NB4 (cell line): ENCODE results near the gene CPNE2.

Source experiments
- TF ChIP-seq, protein P1 (sequence below): IDR thresholded peaks from 2 replicates; pipeline ENCODE4 v1.6.1; 2011; ENCODE audit warnings: low read depth, low read length
- TF ChIP-seq, protein P2 (sequence below): IDR thresholded peaks from one replicate; pipeline ENCODE4 v1.5.1; 2012; ENCODE audit warnings: low read depth, low read length

DNA sequence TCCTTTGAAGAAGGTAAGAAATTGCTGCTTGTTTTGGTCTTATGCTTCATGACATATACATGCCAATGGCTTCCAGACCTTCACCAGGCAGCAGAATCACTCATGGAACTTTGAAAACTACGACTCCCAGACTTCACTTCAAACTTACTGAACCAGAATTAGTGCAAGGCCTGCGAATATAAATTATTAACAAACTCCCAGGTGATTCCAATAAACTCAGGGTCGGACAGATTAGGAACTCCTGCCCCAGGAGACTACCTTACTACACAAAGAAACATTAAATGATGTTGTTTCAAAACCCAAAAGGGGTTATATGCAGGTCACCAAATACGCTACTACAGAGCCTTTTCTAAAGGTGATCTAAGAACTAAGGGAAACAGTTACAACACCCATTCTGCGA is 73.1 kb downstream of the CPNE2 start:
- TF ChIP-seq, protein P1, sequence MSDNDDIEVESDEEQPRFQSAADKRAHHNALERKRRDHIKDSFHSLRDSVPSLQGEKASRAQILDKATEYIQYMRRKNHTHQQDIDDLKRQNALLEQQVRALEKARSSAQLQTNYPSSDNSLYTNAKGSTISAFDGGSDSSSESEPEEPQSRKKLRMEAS: no peak
- TF ChIP-seq, protein P2, sequence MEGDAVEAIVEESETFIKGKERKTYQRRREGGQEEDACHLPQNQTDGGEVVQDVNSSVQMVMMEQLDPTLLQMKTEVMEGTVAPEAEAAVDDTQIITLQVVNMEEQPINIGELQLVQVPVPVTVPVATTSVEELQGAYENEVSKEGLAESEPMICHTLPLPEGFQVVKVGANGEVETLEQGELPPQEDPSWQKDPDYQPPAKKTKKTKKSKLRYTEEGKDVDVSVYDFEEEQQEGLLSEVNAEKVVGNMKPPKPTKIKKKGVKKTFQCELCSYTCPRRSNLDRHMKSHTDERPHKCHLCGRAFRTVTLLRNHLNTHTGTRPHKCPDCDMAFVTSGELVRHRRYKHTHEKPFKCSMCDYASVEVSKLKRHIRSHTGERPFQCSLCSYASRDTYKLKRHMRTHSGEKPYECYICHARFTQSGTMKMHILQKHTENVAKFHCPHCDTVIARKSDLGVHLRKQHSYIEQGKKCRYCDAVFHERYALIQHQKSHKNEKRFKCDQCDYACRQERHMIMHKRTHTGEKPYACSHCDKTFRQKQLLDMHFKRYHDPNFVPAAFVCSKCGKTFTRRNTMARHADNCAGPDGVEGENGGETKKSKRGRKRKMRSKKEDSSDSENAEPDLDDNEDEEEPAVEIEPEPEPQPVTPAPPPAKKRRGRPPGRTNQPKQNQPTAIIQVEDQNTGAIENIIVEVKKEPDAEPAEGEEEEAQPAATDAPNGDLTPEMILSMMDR: no peak
